Activated T-cell treated with anti-CD3 and anti-CD28 coated beads, Interleukin-2, amount 50 U/mL, for 24 hours (primary cell): ENCODE data around the gene DISC1.

Experiments used
- DNase-seq: peaks from one replicate; pipeline ENCODE4 v3.0.0-alpha.2; 2020
- H3K27ac Mint-ChIP-seq: 2 replicates; pipeline ENCODE4 v1.8.0; 2020; ENCODE audit warnings: mild to moderate bottlenecking, mixed read lengths
- H3K27me3 Mint-ChIP-seq: 2 replicates; pipeline ENCODE4 v1.8.0; 2020; ENCODE audit warnings: mixed read lengths
- H3K36me3 Mint-ChIP-seq: 2 replicates; pipeline ENCODE4 v1.8.0; 2020; ENCODE audit warnings: low read depth, mixed read lengths
- H3K4me1 Mint-ChIP-seq: 2 replicates; pipeline ENCODE4 v1.8.0; 2020; ENCODE audit warnings: low read depth, mixed read lengths
- H3K4me3 Mint-ChIP-seq: 2 replicates; pipeline ENCODE4 v1.8.0; 2020; ENCODE audit warnings: mild to moderate bottlenecking, moderate library complexity, mixed read lengths
- H3K9me3 Mint-ChIP-seq: 2 replicates; pipeline ENCODE4 v1.8.0; 2020; ENCODE audit warnings: mixed read lengths

The DISC1 gene

DNA sequence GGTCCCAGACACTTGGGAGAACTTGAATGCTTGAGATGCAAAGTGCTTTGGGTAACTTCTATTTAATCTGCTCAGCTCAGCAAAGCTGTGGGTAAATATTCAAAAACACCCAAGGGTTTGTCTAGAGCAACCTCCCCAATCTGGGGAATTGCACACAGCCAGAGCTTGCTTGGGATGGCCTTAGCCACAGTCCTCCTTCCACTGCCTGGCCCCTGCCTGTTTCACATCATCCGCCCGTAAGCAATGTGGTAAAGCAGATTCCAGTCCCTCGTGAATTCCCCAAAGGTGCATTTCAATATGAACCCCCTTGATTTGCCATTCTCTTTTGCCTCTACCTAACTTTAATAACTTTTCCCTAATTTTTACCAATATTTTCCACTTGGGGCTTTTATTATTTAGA, 418.1 kb downstream of the DISC1 start:
- no peaks in the 10 kb centered on the region for H3K36me3 Mint-ChIP-seq
- no peak for DNase-seq

GRCh38 chr1:232045139-232045994, 418.8 kb downstream of the DISC1 start:
- Mint-ChIP-seq H3K4me1 (peaks cover 15% of the 10 kb centered on the region), H3K4me3 (no peak overlapping the region), H3K36me3 (no peaks in the 10 kb centered on the region), H3K27me3 (peaks cover 6% of the 10 kb centered on the region), H3K9me3 (no peaks in the 10 kb centered on the region), H3K27ac (no peak overlapping the region)
- DNase-seq, result no peak

More for the DNA sequence above, 418.1 kb downstream of the DISC1 start:
- peaks cover 16% of the 10 kb centered on the region for H3K4me1 Mint-ChIP-seq
- no peak overlapping the region for H3K4me3 Mint-ChIP-seq
- no peaks in the 10 kb centered on the region for H3K9me3 Mint-ChIP-seq
- H3K27ac Mint-ChIP-seq, result no peak overlapping the region
- peaks cover 6% of the 10 kb centered on the region for H3K27me3 Mint-ChIP-seq

GRCh38 chr1:232046451-232047306, 420.1 kb downstream of the DISC1 start:
- no peak for DNase-seq
- no peak overlapping the region for H3K4me3 Mint-ChIP-seq
- H3K4me1 Mint-ChIP-seq, result peaks cover 15% of the 10 kb centered on the region
- no peaks in the 10 kb centered on the region for H3K9me3 Mint-ChIP-seq
- H3K36me3 Mint-ChIP-seq, result no peaks in the 10 kb centered on the region
- H3K27me3 Mint-ChIP-seq, result peaks cover 6% of the 10 kb centered on the region
- peak overlapping the region; percentile 28 for H3K27ac Mint-ChIP-seq

DNA sequence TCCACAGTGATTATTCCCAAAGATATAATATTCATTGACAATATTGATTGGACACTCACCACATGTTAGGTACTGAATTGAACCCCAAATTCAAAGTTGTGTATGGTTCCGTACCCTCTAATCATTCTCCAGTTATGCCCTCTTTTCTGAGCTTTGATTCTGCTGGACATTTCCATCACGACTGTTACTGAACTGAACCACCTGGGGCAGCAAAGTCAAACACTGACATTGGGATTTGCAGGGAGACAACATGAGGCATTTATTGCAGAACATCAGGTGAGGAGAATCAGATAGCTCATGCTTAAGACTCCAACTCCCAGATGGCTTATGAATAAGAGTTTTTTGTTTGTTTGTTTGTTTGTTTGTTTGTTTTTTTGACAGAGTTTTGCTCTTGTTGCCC, 420.9 kb downstream of the DISC1 start:
- Mint-ChIP-seq H3K9me3 (no peaks in the 10 kb centered on the region), H3K27ac (no peak overlapping the region), H3K27me3 (peaks cover 6% of the 10 kb centered on the region), H3K36me3 (no peaks in the 10 kb centered on the region), H3K4me1 (peaks cover 15% of the 10 kb centered on the region), H3K4me3 (no peak overlapping the region)
- DNase-seq, result no peak

- H3K4me1 Mint-ChIP-seq, result peaks cover 15% of the 10 kb centered on the region
These were observed 421.9 kb downstream of the DISC1 start for GRCh38 chr1:232048481-232048880.

DNA sequence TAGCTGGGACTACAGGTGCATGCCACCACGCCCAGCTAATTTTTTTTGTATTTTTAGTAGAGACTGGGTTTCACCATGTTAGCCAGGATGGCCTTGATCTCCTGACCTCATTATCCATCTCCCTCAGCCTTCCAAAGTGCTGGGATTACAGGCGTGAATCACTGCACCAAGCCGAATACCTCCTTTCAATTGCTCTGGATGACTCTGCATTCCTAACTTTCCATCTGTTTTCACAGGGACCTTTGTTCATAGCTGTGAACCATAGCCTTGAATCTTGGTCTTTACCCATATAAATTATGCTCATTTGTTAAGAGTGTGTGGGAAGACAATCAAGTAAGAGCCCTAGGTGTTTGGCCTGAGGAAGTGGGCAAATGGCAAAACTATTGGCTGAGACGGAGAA, 422.7 kb downstream of the DISC1 start:
- H3K27me3 Mint-ChIP-seq, result peaks cover 6% of the 10 kb centered on the region
- no peaks in the 10 kb centered on the region for H3K36me3 Mint-ChIP-seq
- H3K4me1 Mint-ChIP-seq, result peaks cover 15% of the 10 kb centered on the region
- no peaks in the 10 kb centered on the region for H3K9me3 Mint-ChIP-seq
- H3K4me3 Mint-ChIP-seq, result no peak overlapping the region
- H3K27ac Mint-ChIP-seq, result no peak overlapping the region
- no peak for DNase-seq

More at GRCh38 chr1:232048481-232048880, 421.9 kb downstream of the DISC1 start:
- no peak for DNase-seq
- Mint-ChIP-seq H3K9me3 (no peaks in the 10 kb centered on the region), H3K27me3 (peaks cover 6% of the 10 kb centered on the region), H3K4me3 (no peak overlapping the region), H3K36me3 (no peaks in the 10 kb centered on the region), H3K27ac (no peak overlapping the region)

DNA sequence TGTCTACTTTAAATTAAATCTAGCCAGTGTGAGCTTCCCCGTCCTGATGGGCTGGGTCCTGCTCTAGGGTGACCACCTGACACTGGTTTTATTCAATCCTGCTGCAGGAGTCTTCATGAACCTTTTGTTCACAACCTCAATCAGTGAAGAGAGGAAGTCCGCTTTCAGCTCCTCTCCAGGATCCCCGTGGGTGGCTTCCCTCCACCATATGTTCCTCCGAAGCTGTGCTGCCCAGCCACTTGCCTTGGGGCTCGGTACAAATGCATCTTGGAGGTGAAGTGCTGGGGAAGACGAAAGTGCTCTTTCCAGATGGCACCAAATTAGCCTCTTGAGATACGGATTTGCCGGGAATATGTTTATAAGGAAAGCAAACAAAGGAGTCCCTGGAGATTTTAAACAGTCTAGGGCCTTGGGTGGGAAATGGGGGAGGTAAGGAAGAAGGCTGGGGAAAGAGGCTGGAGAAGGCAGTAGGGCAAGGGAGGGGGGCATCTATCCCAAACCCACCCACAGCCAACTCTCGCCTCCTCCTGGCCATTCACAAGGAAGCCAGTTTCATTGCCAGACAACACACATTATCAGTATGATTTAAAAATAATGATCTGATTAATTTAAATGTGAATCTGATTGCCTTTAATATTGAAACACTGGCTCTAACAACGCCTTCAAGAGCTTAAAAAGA, 430.8 kb downstream of the DISC1 start:
- Mint-ChIP-seq H3K36me3 (no peaks in the 10 kb centered on the region), H3K4me3 (no peak overlapping the region), H3K27ac (no peak overlapping the region), H3K27me3 (no peaks in the 10 kb centered on the region), H3K4me1 (no peaks in the 10 kb centered on the region), H3K9me3 (no peaks in the 10 kb centered on the region)
- DNase-seq, result no peak

- H3K36me3 Mint-ChIP-seq, result no peaks in the 10 kb centered on the region
These were observed 431.3 kb downstream of the DISC1 start for GRCh38 chr1:232057896-232058274.

DNA sequence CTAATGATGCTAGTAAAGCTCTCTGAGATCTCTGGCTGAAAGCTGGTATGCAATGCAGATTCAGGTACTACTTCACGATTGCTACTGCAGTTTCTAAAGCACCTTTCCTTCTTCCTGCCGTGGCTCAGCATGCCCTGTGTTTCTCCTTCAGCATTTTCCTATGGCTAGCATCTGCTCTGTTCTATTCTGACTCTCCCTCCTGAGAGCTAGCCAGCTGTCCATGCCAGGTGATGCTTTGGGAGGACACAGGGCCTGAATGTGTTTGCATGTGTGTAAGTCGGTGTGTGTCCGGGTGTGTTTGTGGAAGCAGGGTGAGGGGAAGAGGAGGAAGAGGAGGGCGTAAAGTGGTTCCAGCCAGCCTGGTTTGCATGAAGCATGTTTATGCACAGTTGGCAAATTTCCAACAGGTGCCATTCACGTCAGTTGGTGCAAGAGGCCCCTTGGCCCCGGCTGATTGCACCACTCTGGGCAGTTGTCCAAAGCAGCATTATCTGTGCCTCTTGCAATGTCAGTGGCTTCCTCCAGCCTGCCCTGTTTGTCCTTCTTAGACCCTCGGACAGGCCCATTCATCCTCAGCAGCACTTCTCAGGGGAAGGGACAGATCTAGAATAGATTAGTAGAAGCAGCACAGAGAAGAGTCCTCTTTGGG, 433.3 kb downstream of the DISC1 start:
- H3K36me3 Mint-ChIP-seq, result no peaks in the 10 kb centered on the region
- H3K27ac Mint-ChIP-seq, result no peak overlapping the region
- H3K4me1 Mint-ChIP-seq, result no peaks in the 10 kb centered on the region
- no peak overlapping the region for H3K4me3 Mint-ChIP-seq
- no peak for DNase-seq
- H3K27me3 Mint-ChIP-seq, result no peaks in the 10 kb centered on the region
- no peaks in the 10 kb centered on the region for H3K9me3 Mint-ChIP-seq

More at GRCh38 chr1:232057896-232058274, 431.3 kb downstream of the DISC1 start:
- H3K4me3 Mint-ChIP-seq, result no peak overlapping the region
- no peaks in the 10 kb centered on the region for H3K9me3 Mint-ChIP-seq
- no peak overlapping the region for H3K27ac Mint-ChIP-seq
- DNase-seq, result no peak
- no peaks in the 10 kb centered on the region for H3K4me1 Mint-ChIP-seq
- no peaks in the 10 kb centered on the region for H3K27me3 Mint-ChIP-seq

- Mint-ChIP-seq H3K36me3 (no peaks in the 10 kb centered on the region), H3K9me3 (no peaks in the 10 kb centered on the region), H3K4me1 (no peaks in the 10 kb centered on the region), H3K27me3 (no peaks in the 10 kb centered on the region), H3K4me3 (no peak overlapping the region), H3K27ac (no peak overlapping the region)
- DNase-seq, result no peak
These were observed 436.4 kb downstream of the DISC1 start for GRCh38 chr1:232062967-232063366.

GRCh38 chr1:232066521-232066920, 439.9 kb downstream of the DISC1 start:
- no peak overlapping the region for H3K27ac Mint-ChIP-seq
- DNase-seq, result no peak
- H3K9me3 Mint-ChIP-seq, result no peaks in the 10 kb centered on the region
- no peaks in the 10 kb centered on the region for H3K4me1 Mint-ChIP-seq
- no peaks in the 10 kb centered on the region for H3K36me3 Mint-ChIP-seq
- no peak overlapping the region for H3K4me3 Mint-ChIP-seq
- H3K27me3 Mint-ChIP-seq, result no peaks in the 10 kb centered on the region

DNA sequence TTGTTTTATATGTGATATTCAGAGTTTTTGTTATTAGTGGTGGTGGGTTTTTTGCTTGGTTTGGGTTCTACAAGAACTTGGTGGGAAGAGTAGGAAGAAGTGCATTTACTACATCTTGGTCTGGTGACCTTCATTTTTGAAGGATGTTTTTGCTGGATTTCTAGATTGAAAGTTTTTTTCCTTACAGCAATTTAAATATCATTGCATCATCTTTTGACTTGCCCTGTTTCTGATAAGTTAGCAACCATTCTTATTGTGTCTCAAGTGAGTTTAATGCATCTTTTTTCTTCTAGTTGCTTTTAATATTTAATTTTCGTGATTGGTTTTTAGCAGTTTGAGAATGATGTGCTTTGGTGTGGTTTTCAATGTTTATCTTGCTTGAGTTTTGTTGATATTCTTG, 447.7 kb downstream of the DISC1 start:
- Mint-ChIP-seq H3K9me3 (peaks cover 6% of the 10 kb centered on the region), H3K4me3 (no peak overlapping the region), H3K36me3 (no peaks in the 10 kb centered on the region), H3K27me3 (peaks cover 13% of the 10 kb centered on the region), H3K4me1 (no peaks in the 10 kb centered on the region), H3K27ac (no peak overlapping the region)
- DNase-seq, result no peak

- Mint-ChIP-seq H3K9me3 (peaks cover 18% of the 10 kb centered on the region), H3K4me1 (no peaks in the 10 kb centered on the region), H3K36me3 (no peaks in the 10 kb centered on the region), H3K27ac (no peak overlapping the region), H3K4me3 (no peak overlapping the region), H3K27me3 (peaks cover 18% of the 10 kb centered on the region)
- DNase-seq, result no peak
These were observed 451.2 kb downstream of the DISC1 start for GRCh38 chr1:232077809-232078208.

DNA sequence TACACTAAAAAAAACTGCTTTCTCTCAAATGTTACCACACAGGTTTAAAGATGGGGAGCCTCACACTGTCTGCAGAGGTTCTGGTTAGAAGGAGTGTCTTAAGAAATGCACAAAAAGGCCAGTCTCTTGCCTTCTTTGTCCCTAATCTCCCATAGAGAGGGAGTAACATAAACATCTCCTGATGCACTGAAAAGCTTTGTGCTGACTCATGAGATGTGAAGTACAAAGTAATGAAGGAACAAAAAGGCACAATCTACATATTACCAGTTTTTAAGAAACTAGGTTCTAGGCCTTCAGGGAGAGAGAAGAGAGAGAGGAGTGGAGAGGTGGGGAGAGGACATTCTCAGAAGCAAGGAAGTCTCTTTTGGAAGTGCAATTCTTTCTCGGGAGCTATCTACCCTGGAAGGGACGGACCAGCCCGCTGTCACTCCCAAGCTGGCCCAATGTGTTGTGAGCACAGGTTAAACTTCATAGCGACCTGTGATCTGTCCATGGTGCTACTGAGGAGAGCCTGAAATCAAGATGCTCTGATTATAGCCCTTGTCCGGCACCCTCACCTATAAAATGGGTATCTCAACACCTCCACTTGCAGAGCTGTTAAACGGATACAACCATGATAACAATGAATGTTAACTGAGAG, 458.1 kb downstream of the DISC1 start:
- peaks cover 6% of the 10 kb centered on the region for H3K27me3 Mint-ChIP-seq
- no peak overlapping the region for H3K27ac Mint-ChIP-seq
- peaks cover 9% of the 10 kb centered on the region for H3K9me3 Mint-ChIP-seq
- no peak overlapping the region for H3K4me3 Mint-ChIP-seq
- DNase-seq, result no peak
- no peaks in the 10 kb centered on the region for H3K36me3 Mint-ChIP-seq
- no peaks in the 10 kb centered on the region for H3K4me1 Mint-ChIP-seq
